ENCODE results near the gene ZCCHC7.

ZCCHC7 gene

DNA sequence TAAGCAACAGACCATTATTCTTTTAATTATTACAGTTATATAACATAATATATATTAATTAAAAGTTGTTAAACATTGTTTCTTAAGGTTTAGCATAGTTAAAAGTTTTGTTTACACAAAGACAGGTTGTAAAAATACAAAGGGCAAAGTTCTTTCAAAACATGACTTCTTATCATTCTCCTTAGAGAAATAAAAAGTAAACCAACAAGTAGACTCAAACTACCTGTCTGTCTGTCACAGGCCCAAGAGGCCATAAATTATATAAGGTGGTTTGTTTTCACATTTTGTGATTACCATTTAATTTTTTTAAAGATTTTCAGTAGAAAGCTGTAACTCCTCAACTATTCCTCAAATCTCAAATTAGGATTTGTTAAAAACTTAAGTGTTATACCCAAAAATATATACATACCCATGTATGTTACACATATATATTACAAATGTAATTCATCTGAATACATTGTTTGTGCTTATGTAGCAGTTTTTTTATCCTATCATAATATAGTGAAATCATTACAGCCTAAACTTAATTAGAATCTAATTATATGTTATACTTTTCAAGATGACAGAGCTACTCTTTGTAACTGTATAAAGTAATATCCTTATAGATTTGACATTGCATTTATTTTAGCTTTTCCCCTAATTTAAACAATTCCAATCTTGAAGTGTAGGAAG is 208.3 kb downstream of the ZCCHC7 start:
- ChIA-PET POLR2A (no interaction called here), CTCF (interaction anchor here (0.8 to 4.3 kb wide), 12 partner anchors 9 to 458 kb away, joined by 3 to 37 read pairs (median 4); no protein-coding TSS in a partner anchor)
- DNase-seq (ENCODE audit: low read depth, low spot score) = no peak
- TF ChIP-seq, protein P1, sequence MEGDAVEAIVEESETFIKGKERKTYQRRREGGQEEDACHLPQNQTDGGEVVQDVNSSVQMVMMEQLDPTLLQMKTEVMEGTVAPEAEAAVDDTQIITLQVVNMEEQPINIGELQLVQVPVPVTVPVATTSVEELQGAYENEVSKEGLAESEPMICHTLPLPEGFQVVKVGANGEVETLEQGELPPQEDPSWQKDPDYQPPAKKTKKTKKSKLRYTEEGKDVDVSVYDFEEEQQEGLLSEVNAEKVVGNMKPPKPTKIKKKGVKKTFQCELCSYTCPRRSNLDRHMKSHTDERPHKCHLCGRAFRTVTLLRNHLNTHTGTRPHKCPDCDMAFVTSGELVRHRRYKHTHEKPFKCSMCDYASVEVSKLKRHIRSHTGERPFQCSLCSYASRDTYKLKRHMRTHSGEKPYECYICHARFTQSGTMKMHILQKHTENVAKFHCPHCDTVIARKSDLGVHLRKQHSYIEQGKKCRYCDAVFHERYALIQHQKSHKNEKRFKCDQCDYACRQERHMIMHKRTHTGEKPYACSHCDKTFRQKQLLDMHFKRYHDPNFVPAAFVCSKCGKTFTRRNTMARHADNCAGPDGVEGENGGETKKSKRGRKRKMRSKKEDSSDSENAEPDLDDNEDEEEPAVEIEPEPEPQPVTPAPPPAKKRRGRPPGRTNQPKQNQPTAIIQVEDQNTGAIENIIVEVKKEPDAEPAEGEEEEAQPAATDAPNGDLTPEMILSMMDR (IDR thresholded peaks at IDR 0.05; ENCODE audit: insufficient read depth, low read length, missing control alignments) = no peak
- no peak overlapping the region for H3K4me3 ChIP-seq (ENCODE audit: low read depth, low read length)

DNA sequence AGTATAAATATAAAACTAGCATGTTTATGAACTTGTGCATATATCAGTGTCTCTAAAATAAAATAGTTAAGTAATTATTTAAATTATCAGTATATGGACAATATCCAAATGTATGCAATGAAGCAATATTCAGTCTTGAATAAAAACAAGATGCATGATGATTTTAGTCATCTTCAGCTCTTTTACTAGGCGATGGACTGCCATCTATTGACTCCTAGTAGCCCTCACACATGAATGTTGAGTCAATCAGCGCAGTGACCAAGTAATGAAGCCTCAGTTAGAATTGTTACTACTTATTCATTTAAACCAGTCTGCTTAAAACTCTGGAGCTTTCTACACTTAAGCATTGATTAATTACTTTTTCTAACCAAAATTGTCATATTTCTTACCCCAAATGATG is 209.2 kb downstream of the ZCCHC7 start:
- no peak for DNase-seq (ENCODE audit: low read depth, low spot score)
- no peak overlapping the region for H3K4me3 ChIP-seq (ENCODE audit: low read depth, low read length)
- ChIA-PET POLR2A (no interaction called here), CTCF (interaction anchor here (0.6 to 4.3 kb wide), 15 partner anchors 9 to 467 kb away, joined by 3 to 37 read pairs (median 4); no protein-coding TSS in a partner anchor)
- TF ChIP-seq, protein P1 (IDR thresholded peaks at IDR 0.05; ENCODE audit: insufficient read depth, low read length, missing control alignments) = peak; percentile 36

DNA sequence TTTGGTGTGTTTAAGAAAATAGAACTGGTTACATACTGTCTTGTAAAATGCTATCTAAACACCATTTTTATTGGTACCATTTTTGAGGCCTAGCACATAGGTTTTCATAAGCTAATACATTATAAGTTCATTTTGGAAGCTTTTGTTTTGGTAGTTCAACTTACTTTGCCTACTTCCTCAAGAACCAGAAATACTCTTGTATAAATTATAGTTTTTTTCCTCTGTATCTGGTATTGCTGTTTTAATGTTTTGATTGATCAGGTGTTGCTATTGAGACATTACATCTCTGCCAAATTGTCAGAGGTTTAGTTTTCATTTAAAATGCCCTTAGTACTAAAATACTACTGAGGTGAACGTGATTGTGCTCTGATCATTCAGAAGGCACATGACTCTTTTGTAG is 211.5 kb downstream of the ZCCHC7 start:
- TF ChIP-seq, protein P1 (IDR thresholded peaks at IDR 0.05; ENCODE audit: insufficient read depth, low read length, missing control alignments) = no peak
- CTCF ChIA-PET = interaction anchor here (0.6 to 0.9 kb wide), 2 partner anchors 9 to 193 kb away, joined by 3 read pairs; no protein-coding TSS in a partner anchor
- no peak overlapping the region for H3K4me3 ChIP-seq (ENCODE audit: low read depth, low read length)
- no peak for DNase-seq (ENCODE audit: low read depth, low spot score)
- POLR2A ChIA-PET = no interaction called here

DNA sequence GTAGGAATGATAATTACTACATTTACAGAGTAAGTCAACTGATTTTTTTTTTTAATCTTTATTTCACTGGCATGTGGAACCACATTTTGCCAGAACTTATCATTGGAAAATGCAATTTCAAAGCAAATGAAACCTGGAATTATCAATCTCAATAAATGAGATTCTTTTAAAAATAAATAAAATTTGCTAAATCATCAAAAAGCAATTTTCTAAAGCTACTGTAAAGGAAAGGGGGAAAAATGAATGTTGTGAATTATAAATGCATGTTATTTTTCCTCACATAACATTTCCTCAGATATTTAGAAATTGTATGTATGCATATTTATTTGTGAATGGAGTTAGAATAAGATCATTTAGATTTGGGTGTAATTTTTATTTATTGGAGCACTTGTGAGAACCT is 212.2 kb downstream of the ZCCHC7 start:
- POLR2A ChIA-PET = no interaction called here
- DNase-seq (ENCODE audit: low read depth, low spot score) = no peak
- H3K4me3 ChIP-seq (ENCODE audit: low read depth, low read length) = no peak overlapping the region
- CTCF ChIA-PET = no interaction called here
- TF ChIP-seq, protein P1 (IDR thresholded peaks at IDR 0.05; ENCODE audit: insufficient read depth, low read length, missing control alignments) = no peak

DNA sequence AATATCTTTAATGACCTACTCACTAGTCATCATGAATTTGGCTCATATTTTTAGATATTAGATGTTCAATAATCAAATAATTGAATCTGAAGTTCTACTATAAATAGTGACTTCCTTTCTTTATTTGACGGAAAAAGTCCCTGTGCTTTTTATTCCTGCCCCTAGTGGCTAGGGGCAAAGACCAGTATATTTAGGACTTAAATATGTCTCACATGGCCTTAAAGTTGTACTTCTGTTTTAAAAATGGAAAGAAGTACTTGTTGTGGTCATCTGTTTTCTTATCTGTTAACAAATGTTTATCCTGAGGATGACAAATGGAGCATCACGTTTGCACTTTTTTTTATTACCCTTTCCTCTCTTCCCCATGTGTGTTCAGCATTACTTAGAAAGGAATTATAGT is 212.9 kb downstream of the ZCCHC7 start:
- H3K4me3 ChIP-seq (ENCODE audit: low read depth, low read length) = no peak overlapping the region
- DNase-seq (ENCODE audit: low read depth, low spot score) = no peak
- ChIA-PET POLR2A (no interaction called here), CTCF (no interaction called here)
- TF ChIP-seq, protein P1 (IDR thresholded peaks at IDR 0.05; ENCODE audit: insufficient read depth, low read length, missing control alignments) = no peak

DNA sequence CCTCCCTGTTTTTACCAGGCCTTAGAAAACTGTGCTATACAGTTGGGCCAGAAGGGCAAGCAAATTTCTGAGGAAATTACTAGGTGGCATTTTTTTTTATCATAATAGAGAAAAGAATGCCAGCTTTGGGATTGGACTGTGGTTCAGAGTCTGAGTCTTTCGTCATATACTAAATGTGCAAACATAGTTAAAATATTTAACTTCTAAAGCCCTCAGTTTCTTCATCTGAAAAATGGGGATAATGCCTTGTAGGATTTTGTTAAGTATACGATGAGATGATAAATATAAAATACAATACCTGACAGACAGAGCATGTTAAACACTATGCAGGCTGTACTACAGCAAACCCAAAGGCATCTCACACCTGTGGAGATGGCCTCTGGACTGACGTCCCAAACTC is 214.9 kb downstream of the ZCCHC7 start:
- POLR2A ChIA-PET = no interaction called here
- H3K4me3 ChIP-seq (ENCODE audit: low read depth, low read length) = no peak overlapping the region
- CTCF ChIA-PET = interaction anchor here (0.9 kb wide), 1 partner anchor 460 kb away, joined by 3 read pairs; no protein-coding TSS in a partner anchor
- DNase-seq (ENCODE audit: low read depth, low spot score) = no peak
- TF ChIP-seq, protein P1 (IDR thresholded peaks at IDR 0.05; ENCODE audit: insufficient read depth, low read length, missing control alignments) = no peak

Measured in AG04449 (cell line).